CD4-positive, alpha-beta memory T cell (primary cell): ENCODE results near the gene HOXA13. TPM values are rescaled to one million over a fixed set of nuclear protein-coding genes. Genes with fewer than 3 reads are reported as not detected.

Experiments
- CTCF ChIA-PET: fragments of 350-600 bp; sonication (Branson Sonifier 250); formaldehyde crosslinking; loops from one replicate; lab custom pipeline; 2021; ENCODE audit warnings: inconsistent platforms; ENCODE audit not compliant: partially characterized antibody; lab: Charles Lee
- POLR2A ChIA-PET: fragments of 350-600 bp; sonication (Branson Sonifier 250); formaldehyde crosslinking; loops from one replicate; lab custom pipeline; 2021; ENCODE audit not compliant: partially characterized antibody; lab: Charles Lee
- DNase-seq, 5 donors: peaks; one replicate each; pipeline versions ENCODE4 v3.0.0 to v3.0.0-alpha.2; 2020 to 2022; ENCODE audit warnings: mixed read lengths in 1 of 5
- H3K27ac ChIP-seq: one replicate; pipeline ENCODE4 v1.7.0; 2013; ENCODE audit warnings: low read depth, low read length
- H3K27me3 ChIP-seq: 2 replicates; pipeline ENCODE4 v1.7.0; 2013; ENCODE audit warnings: mild to moderate bottlenecking, low read length, moderate library complexity; ENCODE audit not compliant: insufficient read depth
- H3K36me3 ChIP-seq: 2 replicates; pipeline ENCODE4 v1.7.0; 2013; ENCODE audit warnings: mild to moderate bottlenecking, low read length, moderate library complexity; ENCODE audit not compliant: insufficient read depth
- H3K4me1 ChIP-seq: 2 replicates; pipeline ENCODE4 v1.7.0; 2013; ENCODE audit warnings: mild to moderate bottlenecking, low read length, moderate library complexity; ENCODE audit not compliant: insufficient read depth
- H3K4me3 ChIP-seq, 2 donors: one replicate each; pipeline ENCODE4 v1.7.0; 2013; ENCODE audit warnings: low read length in 2 of 2, mild to moderate bottlenecking in 1 of 2
- H3K9me3 ChIP-seq, 2 donors: one replicate each; pipeline ENCODE4 v1.7.0; 2013; ENCODE audit warnings: low read length in 2 of 2, control low read depth in 1 of 2; ENCODE audit not compliant: control insufficient read depth in 1 of 2
- H3K27ac Mint-ChIP-seq, 7 donors: one replicate each; pipeline ENCODE4 v1.8.0; 2020 to 2021; ENCODE audit warnings: mixed read lengths in 7 of 7, mild to moderate bottlenecking in 6 of 7, inconsistent platforms in 3 of 7, moderate library complexity in 3 of 7
- H3K27me3 Mint-ChIP-seq, 2 donors: one replicate each; pipeline ENCODE4 v1.8.0; 2020 to 2021; ENCODE audit warnings: mixed read lengths in 2 of 2
- H3K36me3 Mint-ChIP-seq, 2 donors: one replicate each; pipeline ENCODE4 v1.8.0; 2020 to 2021; ENCODE audit warnings: mixed read lengths in 2 of 2, inconsistent platforms in 1 of 2, mild to moderate bottlenecking in 1 of 2
- H3K4me1 Mint-ChIP-seq, 4 donors: one replicate each; pipeline ENCODE4 v1.8.0; 2020 to 2021; ENCODE audit warnings: mixed read lengths in 4 of 4, mild to moderate bottlenecking in 1 of 4
- H3K4me3 Mint-ChIP-seq, 8 donors: one replicate each; pipeline ENCODE4 v1.8.0; 2020 to 2021; ENCODE audit warnings: mixed read lengths in 8 of 8, mild to moderate bottlenecking in 7 of 8, moderate library complexity in 6 of 8, inconsistent platforms in 3 of 8
- H3K9me3 Mint-ChIP-seq, 8 donors: one replicate each; pipeline ENCODE4 v1.8.0; 2020 to 2021; ENCODE audit warnings: mixed read lengths in 8 of 8, mild to moderate bottlenecking in 5 of 8, inconsistent platforms in 3 of 8, moderate library complexity in 1 of 8
- intact Hi-C: fragments of 100-400 bp; cut with micrococcal nuclease; formaldehyde crosslinking; loops from one replicate; pipeline ENCODE4 v1.15.1; 2023
- polyA plus RNA-seq, 2 donors: library from polyadenylated mRNA; unstranded; fragments of 300-500 nt; fragmentation: Illumina TruSeq; gene quantifications; one replicate each; pipeline ENCODE4 v1.2.3, GENCODE V29; 2021
- total RNA-seq, 2 experiments: library from RNA; stranded (reverse); gene quantifications; one replicate each; pipeline ENCODE4 v1.2.3, GENCODE V29; 2021

The HOXA13 gene
- total and polyA plus RNA-seq, 4 experiments from 2014 or later, result not detected

DNA sequence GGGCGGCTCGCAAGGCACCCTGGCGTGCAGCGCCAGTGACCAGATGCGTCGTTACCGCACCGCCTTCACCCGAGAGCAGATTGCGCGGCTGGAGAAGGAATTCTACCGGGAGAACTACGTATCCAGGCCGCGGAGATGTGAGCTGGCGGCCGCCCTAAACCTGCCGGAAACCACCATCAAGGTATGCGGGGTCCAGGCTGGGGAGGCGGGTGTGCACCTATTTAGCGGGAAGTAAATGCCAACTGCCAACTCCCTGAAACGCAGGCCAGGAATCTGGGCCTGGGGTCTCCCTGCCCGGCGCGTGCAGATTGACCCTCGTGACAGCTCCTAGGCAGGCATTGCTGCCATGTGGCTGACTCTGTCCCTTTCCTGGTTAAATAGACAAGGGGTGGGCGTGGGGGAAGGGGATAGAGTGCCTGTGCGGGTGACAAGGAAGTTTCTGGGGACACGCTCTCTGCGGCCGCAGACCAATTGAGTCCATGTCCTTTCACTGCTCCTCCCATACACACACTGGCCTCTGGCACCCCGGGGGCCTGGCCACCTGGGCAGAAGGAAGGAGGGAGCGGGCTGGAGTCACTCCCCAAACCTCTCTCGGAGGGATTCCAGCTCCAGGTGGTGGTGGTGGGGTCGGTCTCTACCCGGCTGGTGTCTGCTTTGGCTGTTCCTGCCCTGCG, 45.4 kb upstream of the HOXA13 start:
- H3K4me3 ChIP-seq, result no peak overlapping the region
- peaks cover 64% of the 10 kb centered on the region for H3K27me3 ChIP-seq
- H3K4me1 ChIP-seq, result peaks cover 9% of the 10 kb centered on the region
- intact Hi-C loops, result no loop called here
- DNase-seq, result no peak
- Mint-ChIP-seq H3K4me1 (peaks cover 9 to 55% (median 24%) of the 10 kb centered on the region in 4 donors), H3K4me3 (peak overlapping the region in 1 of 8 donors; percentile 45), H3K9me3 (peaks cover 0 to 5% (median 0%) of the 10 kb centered on the region in 8 donors), H3K36me3 (no peaks in the 10 kb centered on the region), H3K27me3 (peaks cover 68 to 74% of the 10 kb centered on the region in 2 donors), H3K27ac (no peak overlapping the region)
- CTCF ChIA-PET, result no interaction called here
- H3K36me3 ChIP-seq, result no peaks in the 10 kb centered on the region
- POLR2A ChIA-PET, result no interaction called here
- no peaks in the 10 kb centered on the region for H3K9me3 ChIP-seq
- no peak overlapping the region for H3K27ac ChIP-seq

DNA sequence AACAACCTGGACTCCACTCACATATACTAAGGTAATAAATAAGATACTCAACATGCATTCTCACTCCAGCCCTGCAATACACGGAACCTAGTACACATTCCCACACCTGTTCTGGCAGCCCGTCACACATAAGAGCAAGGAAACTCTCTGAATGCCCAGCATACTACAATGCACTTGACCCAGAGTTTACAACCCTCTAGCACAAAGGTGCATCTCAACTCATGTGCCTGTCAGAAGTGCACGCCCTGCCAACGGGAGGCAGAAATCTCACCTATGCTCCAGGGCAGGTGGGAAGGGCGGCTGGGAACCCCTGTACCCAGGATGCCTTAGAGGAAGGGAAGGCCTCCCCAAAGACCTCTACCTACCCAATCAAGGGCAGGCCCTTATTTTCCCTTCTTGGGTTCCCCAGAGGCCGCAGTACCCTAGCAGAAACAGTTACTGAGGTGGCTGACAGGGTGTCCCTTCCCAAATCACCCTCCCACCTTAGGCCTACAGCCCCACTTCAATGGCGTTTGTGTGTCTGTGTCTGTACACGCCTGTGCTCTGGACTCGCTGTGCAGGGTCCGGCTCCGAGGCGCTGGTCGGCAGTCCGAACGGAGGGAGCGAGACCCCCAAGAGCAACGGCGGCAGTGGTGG, 44.7 kb upstream of the HOXA13 start:
- Mint-ChIP-seq H3K4me3 (peak overlapping the region in 5 of 8 donors; percentile 7 to 49 (median 27)), H3K36me3 (peaks cover 0 to 3% of the 10 kb centered on the region in 2 donors), H3K27ac (peak overlapping the region in 3 of 7 donors; percentile 0 to 38 (median 7)), H3K9me3 (peaks cover 0 to 5% (median 0%) of the 10 kb centered on the region in 8 donors), H3K4me1 (peaks cover 10 to 55% (median 28%) of the 10 kb centered on the region in 4 donors), H3K27me3 (peaks cover 68 to 73% of the 10 kb centered on the region in 2 donors)
- Histone ChIP-seq H3K9me3 (no peaks in the 10 kb centered on the region), H3K27me3 (peaks cover 65% of the 10 kb centered on the region), H3K27ac (no peak overlapping the region), H3K4me1 (peaks cover 9% of the 10 kb centered on the region), H3K4me3 (no peak overlapping the region), H3K36me3 (no peaks in the 10 kb centered on the region)
- ChIA-PET CTCF (no interaction called here), POLR2A (no interaction called here)
- DNase-seq, result no peak
- intact Hi-C loops, result no loop called here

DNA sequence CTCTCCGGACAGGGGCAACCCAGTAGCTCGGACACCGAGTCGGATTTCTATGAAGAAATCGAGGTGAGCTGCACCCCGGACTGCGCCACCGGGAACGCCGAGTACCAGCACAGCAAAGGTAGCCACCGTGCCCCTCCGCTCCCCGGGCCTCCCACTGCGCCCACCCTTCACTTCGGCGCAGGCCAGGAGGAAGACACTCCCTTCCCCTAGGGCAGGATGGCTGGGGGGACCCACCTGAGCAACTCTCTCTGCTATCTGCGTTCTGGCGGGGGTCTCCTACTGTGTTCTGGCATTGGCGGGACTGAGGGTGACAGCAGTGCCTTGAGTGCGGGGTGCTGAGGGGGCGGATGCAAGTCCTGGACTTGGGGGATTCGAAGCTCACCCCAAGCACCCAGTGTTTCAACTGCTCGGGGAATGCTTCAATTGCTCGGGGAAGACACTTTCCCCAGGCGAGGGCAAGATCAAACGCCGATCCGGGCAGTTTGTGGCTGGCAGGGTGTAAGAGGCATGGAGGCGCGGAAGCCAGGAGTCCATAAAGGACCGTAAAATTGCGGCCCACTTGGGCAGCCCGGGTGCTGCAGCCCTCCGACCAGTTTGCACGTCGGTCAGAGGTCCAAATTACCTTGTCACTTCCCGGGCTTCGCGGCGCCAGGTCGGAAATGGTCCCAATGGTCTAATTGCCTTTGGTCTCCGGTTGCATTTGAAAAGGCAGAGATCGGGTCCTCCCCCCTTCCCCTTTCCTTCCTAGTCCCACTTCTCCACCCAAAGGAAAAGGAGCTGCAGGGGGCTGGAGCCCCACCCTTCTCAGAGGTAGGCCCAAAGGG, 43.7 kb upstream of the HOXA13 start:
- peak overlapping the region in 4 of 8 donors; percentile 3 to 11 (median 6) for H3K4me3 Mint-ChIP-seq
- peaks cover 58 to 66% of the 10 kb centered on the region in 2 donors for H3K27me3 Mint-ChIP-seq
- H3K27me3 ChIP-seq, result peaks cover 54% of the 10 kb centered on the region
- H3K36me3 ChIP-seq, result no peaks in the 10 kb centered on the region
- H3K27ac ChIP-seq, result no peak overlapping the region
- peaks cover 0 to 3% of the 10 kb centered on the region in 2 donors for H3K36me3 Mint-ChIP-seq
- ChIA-PET CTCF (no interaction called here), POLR2A (no interaction called here)
- H3K27ac Mint-ChIP-seq, result peak overlapping the region in 4 of 7 donors; percentile 7 to 73 (median 48)
- no peaks in the 10 kb centered on the region for H3K9me3 ChIP-seq
- intact Hi-C loops, result no loop called here
- H3K4me1 ChIP-seq, result peaks cover 9% of the 10 kb centered on the region
- peaks cover 0 to 5% (median 0%) of the 10 kb centered on the region in 8 donors for H3K9me3 Mint-ChIP-seq
- peaks cover 12 to 48% (median 32%) of the 10 kb centered on the region in 4 donors for H3K4me1 Mint-ChIP-seq
- DNase-seq, result no peak
- H3K4me3 ChIP-seq, result no peak overlapping the region

DNA sequence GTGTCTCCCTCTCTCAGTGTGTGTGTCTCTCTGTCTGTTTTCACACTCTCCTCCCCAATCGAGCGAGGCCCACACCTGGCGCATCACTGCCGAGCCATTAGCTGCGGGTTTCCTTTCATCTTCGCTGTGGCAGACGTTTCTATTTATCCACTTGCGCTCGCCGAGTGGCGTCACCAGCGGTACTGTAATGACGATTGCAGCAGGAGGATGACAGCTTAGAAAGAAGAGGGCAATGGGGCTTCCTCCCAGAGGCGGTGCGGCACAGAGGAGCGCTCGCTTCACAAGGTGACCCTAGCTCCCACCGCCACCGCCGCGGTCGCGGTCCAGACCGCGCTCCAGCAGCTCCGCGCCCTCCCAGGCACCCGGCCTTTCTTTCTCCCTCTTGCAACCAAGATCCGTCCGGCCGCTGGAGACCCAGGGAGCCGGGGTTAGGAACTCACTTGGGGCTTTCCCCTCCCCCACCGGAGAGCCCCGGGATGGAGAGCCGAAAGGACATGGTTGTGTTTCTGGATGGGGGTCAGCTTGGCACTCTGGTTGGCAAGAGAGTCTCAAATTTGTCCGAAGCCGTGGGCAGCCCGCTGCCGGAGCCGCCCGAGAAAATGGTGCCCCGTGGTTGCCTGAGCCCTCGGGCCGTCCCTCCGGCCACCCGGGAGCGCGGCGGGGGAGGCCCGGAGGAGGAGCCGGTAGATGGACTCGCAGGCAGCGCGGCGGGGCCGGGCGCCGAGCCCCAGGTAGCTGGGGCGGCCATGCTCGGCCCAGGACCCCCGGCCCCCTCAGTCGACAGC, 42.9 kb upstream of the HOXA13 start, which contains the start of gene EVX1:
EVX1 (plus strand) TSS at position 248 of the 785 bp plus-strand sequence; CDS start at position 477, 229 bp downstream.
- intact Hi-C loops, result no loop called here
- Histone ChIP-seq H3K27ac (no peak within 1 kb of the TSS), H3K9me3 (no peaks in the 10 kb centered on the region), H3K36me3 (no peaks in the 10 kb centered on the region), H3K4me1 (peaks cover 9% of the 10 kb centered on the region), H3K27me3 (peaks cover 46% of the 10 kb centered on the region), H3K4me3 (no peak within 1 kb of the TSS)
- POLR2A ChIA-PET, result no interaction called here
- Mint-ChIP-seq H3K27ac (peak within 1 kb of the TSS in 6 of 7 donors; percentile 52 to 81 (median 72)), H3K4me3 (peak within 1 kb of the TSS in 7 of 8 donors; percentile 46 to 79 (median 69)), H3K9me3 (peaks cover 0 to 5% (median 0%) of the 10 kb centered on the region in 8 donors), H3K27me3 (peaks cover 57 to 66% of the 10 kb centered on the region in 2 donors), H3K36me3 (peaks cover 0 to 3% of the 10 kb centered on the region in 2 donors), H3K4me1 (peaks cover 12 to 56% (median 32%) of the 10 kb centered on the region in 4 donors)
- CTCF ChIA-PET, result interaction anchor here (0.7 kb wide), 1 partner anchor 17 kb away, joined by 3 read pairs; no protein-coding TSS in a partner anchor
- peak; percentile 33 to 79 (median 47) for DNase-seq

DNA sequence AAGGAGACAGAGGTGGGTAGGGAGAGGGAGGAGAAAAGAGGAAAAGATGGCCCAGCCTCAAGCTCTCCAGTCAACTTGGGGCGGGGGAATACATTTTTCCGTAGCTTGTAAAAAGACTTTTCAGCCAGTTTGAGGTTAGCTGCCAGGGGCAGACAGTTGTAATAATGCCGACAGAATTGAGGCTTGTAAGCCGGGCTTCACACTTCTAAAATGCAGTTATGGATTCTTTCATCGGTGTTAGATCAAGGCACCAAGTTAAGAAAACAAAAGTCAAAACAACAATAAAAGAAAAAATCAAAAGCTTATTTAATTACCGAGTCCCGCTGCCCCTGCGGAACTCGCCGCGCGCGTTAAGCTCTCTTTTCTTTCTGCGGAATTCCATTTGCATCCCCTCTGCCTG, 42.3 kb upstream of the HOXA13 start:
- H3K36me3 ChIP-seq, result no peaks in the 10 kb centered on the region
- intact Hi-C loops, result no loop called here
- no peak for DNase-seq
- peak overlapping the region in 4 of 7 donors; percentile 67 to 81 (median 72) for H3K27ac Mint-ChIP-seq
- peaks cover 12 to 53% (median 32%) of the 10 kb centered on the region in 4 donors for H3K4me1 Mint-ChIP-seq
- POLR2A ChIA-PET, result no interaction called here
- H3K9me3 Mint-ChIP-seq, result peaks cover 0 to 7% (median 0%) of the 10 kb centered on the region in 8 donors
- H3K36me3 Mint-ChIP-seq, result peaks cover 0 to 3% of the 10 kb centered on the region in 2 donors
- H3K4me3 Mint-ChIP-seq, result peak overlapping the region in 7 of 8 donors; percentile 46 to 79 (median 69)
- no peak overlapping the region for H3K4me3 ChIP-seq
- CTCF ChIA-PET, result interaction anchor here (0.7 kb wide), 1 partner anchor 17 kb away, joined by 3 read pairs; no protein-coding TSS in a partner anchor
- H3K27ac ChIP-seq, result no peak overlapping the region
- H3K9me3 ChIP-seq, result no peaks in the 10 kb centered on the region
- H3K4me1 ChIP-seq, result peaks cover 9% of the 10 kb centered on the region
- peaks cover 41% of the 10 kb centered on the region for H3K27me3 ChIP-seq
- H3K27me3 Mint-ChIP-seq, result peaks cover 57 to 65% of the 10 kb centered on the region in 2 donors

DNA sequence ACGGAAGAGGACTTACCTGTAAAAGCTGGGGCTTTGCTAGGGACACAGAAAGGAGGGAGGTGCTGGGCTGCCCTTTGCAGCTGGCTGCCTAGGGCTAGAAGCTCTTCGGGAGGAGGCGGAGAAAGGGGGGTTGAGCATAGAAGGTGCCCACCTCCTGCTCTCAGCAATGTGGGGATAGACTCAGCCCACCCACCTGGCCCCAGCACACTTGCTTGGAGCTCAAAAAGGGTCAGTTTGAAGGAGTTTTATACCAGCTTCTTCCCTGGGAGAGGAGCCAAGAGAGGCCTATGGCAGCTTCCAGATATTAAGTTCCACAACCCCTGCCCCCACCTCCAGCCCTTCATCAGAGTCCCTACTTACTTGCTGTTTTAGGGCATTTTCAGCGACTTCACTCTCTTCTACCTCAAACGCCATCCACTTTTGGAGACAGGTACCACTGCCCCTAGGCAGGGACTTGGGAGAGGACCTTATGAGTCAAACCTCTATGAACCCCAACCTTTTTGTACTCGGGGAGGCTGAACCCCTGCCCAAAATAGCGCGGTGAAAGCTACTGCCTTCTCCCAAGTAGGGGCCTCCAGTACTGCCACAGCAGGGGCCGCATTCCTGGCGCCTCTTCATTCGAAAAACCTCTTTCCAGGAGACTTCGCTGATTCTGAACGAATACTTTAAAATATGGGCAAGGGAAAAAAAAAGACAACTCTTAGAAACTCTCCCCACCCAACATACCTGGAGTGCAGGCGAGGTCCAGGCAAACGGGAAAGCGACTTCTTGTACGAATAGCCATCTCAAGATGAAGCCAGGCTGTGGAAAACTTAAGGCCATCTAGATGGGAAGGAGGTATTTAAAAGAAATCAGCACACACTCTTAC, 41.5 kb upstream of the HOXA13 start:
- no peak overlapping the region for H3K4me3 ChIP-seq
- H3K9me3 ChIP-seq, result no peaks in the 10 kb centered on the region
- H3K27ac ChIP-seq, result no peak overlapping the region
- Mint-ChIP-seq H3K27me3 (peaks cover 60 to 67% of the 10 kb centered on the region in 2 donors), H3K36me3 (peaks cover 0 to 3% of the 10 kb centered on the region in 2 donors), H3K27ac (peak overlapping the region in 2 of 7 donors; percentile 21 to 23), H3K9me3 (peaks cover 0 to 7% (median 0%) of the 10 kb centered on the region in 8 donors), H3K4me1 (peaks cover 12 to 54% (median 35%) of the 10 kb centered on the region in 4 donors), H3K4me3 (peak overlapping the region in 2 of 8 donors; percentile 7 to 32)
- peaks cover 9% of the 10 kb centered on the region for H3K4me1 ChIP-seq
- intact Hi-C loops, result no loop called here
- H3K36me3 ChIP-seq, result no peaks in the 10 kb centered on the region
- no peak for DNase-seq
- ChIA-PET CTCF (interaction anchor here (0.7 kb wide), 1 partner anchor 18 kb away, joined by 3 read pairs; no protein-coding TSS in a partner anchor), POLR2A (no interaction called here)
- peaks cover 39% of the 10 kb centered on the region for H3K27me3 ChIP-seq
